ENCODE results near the gene TRPC4.

TRPC4 gene

GRCh38 chr13:37795326-37795725 lies 74.2 kb downstream of the TRPC4 start:
- H3K27ac ChIP-seq, result no peak overlapping the region
- peaks cover 0 to 5% (median 0%) of the 10 kb centered on the region in 4 donors for H3K4me1 ChIP-seq
- no peak overlapping the region for H3K4me3 ChIP-seq
- H3K9me3 ChIP-seq, result no peaks in the 10 kb centered on the region
- intact Hi-C loops (cut with DNase I; ENCODE audit: low total_unique reads), result no loop called here
- TF ChIP-seq CTCF (IDR thresholded peaks at IDR 0.05), result no peak
- H3K36me3 ChIP-seq, result no peaks in the 10 kb centered on the region
- no peak for DNase-seq
- no peaks in the 10 kb centered on the region for H3K27me3 ChIP-seq

- intact Hi-C loops (cut with DNase I; ENCODE audit: low total_unique reads), result no loop called here
- H3K36me3 ChIP-seq, result no peaks in the 10 kb centered on the region
- H3K4me1 ChIP-seq, result peaks cover 0 to 18% (median 0%) of the 10 kb centered on the region in 4 donors
- no peak overlapping the region for H3K27ac ChIP-seq
- H3K27me3 ChIP-seq, result no peaks in the 10 kb centered on the region
- no peak for DNase-seq
- no peak for TF ChIP-seq CTCF (IDR thresholded peaks at IDR 0.05)
- H3K4me3 ChIP-seq, result no peak overlapping the region
- no peaks in the 10 kb centered on the region for H3K9me3 ChIP-seq
Observed at GRCh38 chr13:37791699-37792098, 77.9 kb downstream of the TRPC4 start.

- no peak overlapping the region for H3K4me3 ChIP-seq
- intact Hi-C loops (cut with DNase I; ENCODE audit: low total_unique reads), result no loop called here
- no peak for TF ChIP-seq CTCF (IDR thresholded peaks at IDR 0.05)
- no peak overlapping the region for H3K27ac ChIP-seq
- H3K36me3 ChIP-seq, result no peaks in the 10 kb centered on the region
- H3K4me1 ChIP-seq, result peaks cover 0 to 18% (median 0%) of the 10 kb centered on the region in 4 donors
- DNase-seq, result no peak
- H3K9me3 ChIP-seq, result no peaks in the 10 kb centered on the region
- H3K27me3 ChIP-seq, result no peaks in the 10 kb centered on the region
Observed at GRCh38 chr13:37788346-37788745, 81.2 kb downstream of the TRPC4 start.

GRCh38 chr13:37777676-37778075 lies 91.9 kb downstream of the TRPC4 start:
- Histone ChIP-seq H3K27ac (no peak overlapping the region), H3K4me3 (no peak overlapping the region), H3K9me3 (no peaks in the 10 kb centered on the region), H3K27me3 (no peaks in the 10 kb centered on the region), H3K36me3 (no peaks in the 10 kb centered on the region), H3K4me1 (no peaks in the 10 kb centered on the region)
- TF ChIP-seq CTCF (IDR thresholded peaks at IDR 0.05), result no peak
- no peak for DNase-seq
- intact Hi-C loops (cut with DNase I; ENCODE audit: low total_unique reads), result no loop called here

- DNase-seq, result no peak
- TF ChIP-seq CTCF (IDR thresholded peaks at IDR 0.05), result no peak
- intact Hi-C loops (cut with DNase I; ENCODE audit: low total_unique reads), result no loop called here
- H3K36me3 ChIP-seq, result no peaks in the 10 kb centered on the region
- no peak overlapping the region for H3K4me3 ChIP-seq
- H3K9me3 ChIP-seq, result no peaks in the 10 kb centered on the region
- H3K27me3 ChIP-seq, result no peaks in the 10 kb centered on the region
- no peak overlapping the region for H3K27ac ChIP-seq
- no peaks in the 10 kb centered on the region for H3K4me1 ChIP-seq
Observed at GRCh38 chr13:37775871-37776270, 93.7 kb downstream of the TRPC4 start.

- Histone ChIP-seq H3K4me3 (no peak overlapping the region), H3K9me3 (no peaks in the 10 kb centered on the region), H3K27me3 (no peaks in the 10 kb centered on the region), H3K36me3 (no peaks in the 10 kb centered on the region), H3K27ac (no peak overlapping the region), H3K4me1 (peaks cover 0 to 7% (median 0%) of the 10 kb centered on the region in 4 donors)
- no peak for TF ChIP-seq CTCF (IDR thresholded peaks at IDR 0.05)
- intact Hi-C loops (cut with DNase I; ENCODE audit: low total_unique reads), result no loop called here
- no peak for DNase-seq
Observed at GRCh38 chr13:37772644-37773043, 96.9 kb downstream of the TRPC4 start.
